Uterus (tissue), 4 donors: Measurements from ENCODE around the gene BARHL1. TPM values are rescaled to one million over a fixed set of nuclear protein-coding genes. Genes with fewer than 3 reads are reported as not detected.

ENCODE experiments used
- DNase-seq, 2 donors: peaks; one replicate each; pipeline ENCODE4 v3.0.0-alpha.2; 2019 to 2020
- H3K27ac ChIP-seq, 2 donors: fragments of 200-600 bp; sonication (generic); 1 replicate in 1 of 2; 2 replicates in 1 of 2; pipeline ENCODE4 v1.5.1; 2016 to 2018
- H3K27me3 ChIP-seq, 2 donors: fragments of 200-600 bp; sonication (generic); one replicate each; pipeline ENCODE4 v1.5.1; 2018 to 2019; ENCODE audit warnings: control low read depth in 1 of 2
- H3K36me3 ChIP-seq, 2 donors: fragments of 200-600 bp; sonication (generic); one replicate each; pipeline ENCODE4 v1.5.1; 2019; ENCODE audit warnings: control low read depth in 1 of 2
- H3K4me1 ChIP-seq, 2 donors: fragments of 200-600 bp; sonication (generic); one replicate each; pipeline ENCODE4 v1.5.1; 2018 to 2019; ENCODE audit warnings: control low read depth in 1 of 2
- H3K4me3 ChIP-seq, 2 donors: fragments of 200-600 bp; sonication (generic); 1 replicate in 1 of 2; 2 replicates in 1 of 2; pipeline ENCODE4 v1.5.1; 2018 to 2019; ENCODE audit warnings: mild to moderate bottlenecking in 1 of 2
- H3K9me3 ChIP-seq, 2 donors: fragments of 200-600 bp; sonication (generic); one replicate each; pipeline ENCODE4 v1.5.1; 2019; ENCODE audit warnings: control low read depth in 1 of 2
- POLR2A ChIP-seq, 2 donors: fragments of 450-650 bp; IDR thresholded peaks; one replicate each; pipeline ENCODE4 v1.6.1; 2016; ENCODE audit warnings: antibody characterized with exemption in 2 of 2, mild to moderate bottlenecking in 1 of 2, moderate library complexity in 1 of 2
- intact Hi-C: fragments of 100-400 bp; cut with DNase I; formaldehyde crosslinking; loops from one replicate; pipeline ENCODE4 v1.15.1; 2023; ENCODE audit warnings: low total_unique reads
- total RNA-seq, 4 donors: library from RNA; depleted of rRNA in 3 of 4; stranded (reverse); fragments of >200 nt in 3 of 4; gene quantifications; one replicate each; pipeline versions ENCODE4 v1.1.0 to v1.2.4, GENCODE V29; 2014 to 2023
- TF ChIP-seq, protein P1 (sequence below), 4 experiments: fragments of 200-600 bp in 2 of 4; fragments of 450-650 bp in 2 of 4; sonication (generic) in 2 of 4; IDR thresholded peaks; one replicate each; pipeline ENCODE4 v1.5.1; 2016 to 2019; ENCODE audit warnings: antibody characterized with exemption in 4 of 4, mild to moderate bottlenecking in 2 of 4, moderate library complexity in 1 of 4
- donor health status: DM: yes; HTN: yes; CAD: no.

The BARHL1 gene
- total RNA-seq, 4 donors from 2014 or later = not detected

- Histone ChIP-seq H3K9me3 (no peaks in the 10 kb centered on the region), H3K27me3 (peaks cover 0 to 55% of the 10 kb centered on the region in 2 donors), H3K4me1 (no peaks in the 10 kb centered on the region), H3K36me3 (no peaks in the 10 kb centered on the region), H3K27ac (no peak overlapping the region), H3K4me3 (no peak overlapping the region)
- TF ChIP-seq, protein P1, sequence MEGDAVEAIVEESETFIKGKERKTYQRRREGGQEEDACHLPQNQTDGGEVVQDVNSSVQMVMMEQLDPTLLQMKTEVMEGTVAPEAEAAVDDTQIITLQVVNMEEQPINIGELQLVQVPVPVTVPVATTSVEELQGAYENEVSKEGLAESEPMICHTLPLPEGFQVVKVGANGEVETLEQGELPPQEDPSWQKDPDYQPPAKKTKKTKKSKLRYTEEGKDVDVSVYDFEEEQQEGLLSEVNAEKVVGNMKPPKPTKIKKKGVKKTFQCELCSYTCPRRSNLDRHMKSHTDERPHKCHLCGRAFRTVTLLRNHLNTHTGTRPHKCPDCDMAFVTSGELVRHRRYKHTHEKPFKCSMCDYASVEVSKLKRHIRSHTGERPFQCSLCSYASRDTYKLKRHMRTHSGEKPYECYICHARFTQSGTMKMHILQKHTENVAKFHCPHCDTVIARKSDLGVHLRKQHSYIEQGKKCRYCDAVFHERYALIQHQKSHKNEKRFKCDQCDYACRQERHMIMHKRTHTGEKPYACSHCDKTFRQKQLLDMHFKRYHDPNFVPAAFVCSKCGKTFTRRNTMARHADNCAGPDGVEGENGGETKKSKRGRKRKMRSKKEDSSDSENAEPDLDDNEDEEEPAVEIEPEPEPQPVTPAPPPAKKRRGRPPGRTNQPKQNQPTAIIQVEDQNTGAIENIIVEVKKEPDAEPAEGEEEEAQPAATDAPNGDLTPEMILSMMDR (IDR thresholded peaks at IDR 0.05) = no peak
- TF ChIP-seq POLR2A (IDR thresholded peaks at IDR 0.05) = no peak
- intact Hi-C loops = no loop called here
- no peak for DNase-seq
Measured at GRCh38 chr9:132589148-132590036, 7.0 kb downstream of the BARHL1 start.

DNA sequence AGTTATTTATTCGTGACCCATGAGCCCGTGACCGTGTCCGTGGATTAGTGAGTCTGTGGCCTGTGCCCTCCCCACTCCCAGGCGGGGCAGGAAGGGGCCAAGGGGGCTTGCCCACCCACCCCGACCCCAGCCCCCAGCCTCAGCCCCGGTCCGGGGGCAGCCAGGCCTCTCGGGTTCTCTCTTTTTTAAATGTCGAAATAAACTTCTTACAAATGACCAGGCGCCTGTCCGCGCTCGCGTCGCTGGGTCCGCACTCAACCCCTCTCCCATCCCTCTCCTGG is 7.6 kb downstream of the BARHL1 start:
- no peaks in the 10 kb centered on the region for H3K36me3 ChIP-seq
- no peak overlapping the region for H3K4me3 ChIP-seq
- H3K27ac ChIP-seq = no peak overlapping the region
- no peaks in the 10 kb centered on the region for H3K4me1 ChIP-seq
- peaks cover 0 to 49% of the 10 kb centered on the region in 2 donors for H3K27me3 ChIP-seq
- no peak for DNase-seq
- intact Hi-C loops = no loop called here
- TF ChIP-seq, protein P1 (IDR thresholded peaks at IDR 0.05) = no peak
- no peak for TF ChIP-seq POLR2A (IDR thresholded peaks at IDR 0.05)
- H3K9me3 ChIP-seq = no peaks in the 10 kb centered on the region

DNA sequence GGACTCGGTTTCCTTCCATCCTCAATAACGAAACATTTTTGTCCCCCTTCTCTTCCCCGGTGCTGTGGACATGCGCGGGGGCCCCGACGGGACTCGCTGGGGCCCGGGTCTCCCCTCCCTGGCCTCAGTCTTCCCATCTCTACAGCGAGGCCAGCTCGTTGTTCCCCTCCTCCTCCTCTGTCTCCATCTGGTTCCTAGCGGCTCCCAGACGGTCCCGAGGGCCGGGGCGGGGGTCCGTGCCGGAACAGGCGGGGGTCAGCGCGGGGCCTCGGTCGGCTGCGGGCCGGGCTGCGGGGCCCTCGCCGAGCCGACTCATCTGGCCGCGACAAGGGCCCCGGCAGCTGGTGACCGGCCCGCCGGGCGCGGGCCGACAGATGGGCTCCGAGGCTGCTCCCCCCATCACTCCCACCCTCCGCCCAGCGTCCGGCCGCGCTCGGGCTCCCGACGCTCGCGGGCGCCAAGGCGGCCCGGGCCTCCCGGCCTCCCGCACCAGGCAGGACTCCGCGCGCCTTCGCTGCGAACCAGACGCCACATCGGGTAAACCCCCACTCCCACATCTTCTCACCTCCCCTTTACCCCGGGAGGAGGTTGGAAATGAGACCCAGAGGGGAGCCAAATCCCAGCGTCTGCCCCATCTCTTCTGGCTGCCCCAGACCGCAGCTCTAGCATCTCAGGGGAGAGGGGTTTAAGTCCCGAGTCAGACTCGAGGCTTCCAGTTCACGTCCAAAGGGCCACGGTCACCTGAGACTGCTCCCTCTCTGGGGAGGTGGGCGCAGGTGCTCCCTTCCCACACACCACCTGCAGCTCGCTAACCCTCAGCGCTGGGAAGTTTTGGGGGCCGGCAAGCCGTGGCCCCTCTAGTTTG is 8.1 kb downstream of the BARHL1 start:
- no peak overlapping the region for H3K4me3 ChIP-seq
- H3K27me3 ChIP-seq = peaks cover 0 to 43% of the 10 kb centered on the region in 2 donors
- H3K4me1 ChIP-seq = no peaks in the 10 kb centered on the region
- no peak overlapping the region for H3K27ac ChIP-seq
- TF ChIP-seq, protein P1 (IDR thresholded peaks at IDR 0.05) = no peak
- no peak for TF ChIP-seq POLR2A (IDR thresholded peaks at IDR 0.05)
- H3K9me3 ChIP-seq = no peaks in the 10 kb centered on the region
- no peak for DNase-seq
- no peaks in the 10 kb centered on the region for H3K36me3 ChIP-seq
- intact Hi-C loops = no loop called here

GRCh38 chr9:132591244-132591643 is 8.8 kb downstream of the BARHL1 start:
- Histone ChIP-seq H3K36me3 (no peaks in the 10 kb centered on the region), H3K4me1 (no peaks in the 10 kb centered on the region), H3K27ac (no peak overlapping the region), H3K27me3 (peaks cover 0 to 36% of the 10 kb centered on the region in 2 donors), H3K4me3 (no peak overlapping the region), H3K9me3 (no peaks in the 10 kb centered on the region)
- no peak for TF ChIP-seq POLR2A (IDR thresholded peaks at IDR 0.05)
- TF ChIP-seq, protein P1 (IDR thresholded peaks at IDR 0.05) = no peak
- intact Hi-C loops = no loop called here
- DNase-seq = no peak
